HEK293 (cell line): ENCODE data around the gene B3GNT3.

Source experiments
- HOXA7 ChIP-seq: sonication (generic); formaldehyde crosslinking; IDR thresholded peaks from 2 replicates; pipeline ENCODE4 v1.8.1; 2022; ENCODE audit warnings: missing genetic modification reagents, borderline replicate concordance
- MEIS1 ChIP-seq: sonication (generic); formaldehyde crosslinking; IDR thresholded peaks from 2 replicates; pipeline ENCODE4 v1.8.1; 2022; ENCODE audit warnings: missing genetic modification reagents, mild to moderate bottlenecking, borderline replicate concordance
- SCRT1 ChIP-seq: fragments of 450-650 bp; formaldehyde crosslinking; IDR thresholded peaks from 2 replicates; pipeline ENCODE4 v1.5.1; 2016; ENCODE audit warnings: missing biosample characterization, missing genetic modification characterization, borderline replicate concordance
- SETDB1 ChIP-seq: IDR thresholded peaks from one replicate; pipeline ENCODE4 v1.6.1; 2017; ENCODE audit warnings: mild to moderate bottlenecking, low read length, moderate library complexity, mixed read lengths; ENCODE audit not compliant: insufficient read length
- TCF7L2 ChIP-seq: IDR thresholded peaks from 2 replicates; pipeline ENCODE4 v1.6.1; 2011; ENCODE audit warnings: low read depth, mild to moderate bottlenecking, inconsistent platforms, low read length, moderate library complexity, borderline replicate concordance
- ZBTB1 ChIP-seq: fragments of 450-650 bp; formaldehyde crosslinking; IDR thresholded peaks from 2 replicates; pipeline ENCODE4 v1.5.1; 2016; ENCODE audit warnings: missing biosample characterization, missing genetic modification characterization
- ZBTB17 ChIP-seq: fragments of 450-650 bp; formaldehyde crosslinking; IDR thresholded peaks from 2 replicates; pipeline ENCODE4 v1.5.1; 2016; ENCODE audit warnings: missing biosample characterization, missing genetic modification characterization
- ZNF112 ChIP-seq: fragments of 450-650 bp; formaldehyde crosslinking; IDR thresholded peaks from 2 replicates; pipeline ENCODE4 v1.5.0; 2017; ENCODE audit warnings: missing biosample characterization, missing genetic modification characterization
- ZNF169 ChIP-seq: fragments of 450-650 bp; formaldehyde crosslinking; IDR thresholded peaks from 2 replicates; pipeline ENCODE4 v1.5.1; 2016; ENCODE audit warnings: missing biosample characterization, missing genetic modification characterization
- ZNF175 ChIP-seq: fragments of 450-650 bp; formaldehyde crosslinking; IDR thresholded peaks from 2 replicates; pipeline ENCODE4 v1.5.1; 2016; ENCODE audit warnings: missing biosample characterization, missing genetic modification characterization
- ZNF266 ChIP-seq: fragments of 450-650 bp; formaldehyde crosslinking; IDR thresholded peaks from 2 replicates; pipeline ENCODE4 v1.5.1; 2016; ENCODE audit warnings: missing biosample characterization, missing genetic modification characterization, low read depth
- ZNF292 ChIP-seq: fragments of 450-650 bp; formaldehyde crosslinking; IDR thresholded peaks from 2 replicates; pipeline ENCODE4 v1.5.1; 2016; ENCODE audit warnings: low read depth, missing biosample characterization, missing genetic modification characterization, borderline replicate concordance
- ZNF302 ChIP-seq: fragments of 450-650 bp; formaldehyde crosslinking; IDR thresholded peaks from 2 replicates; pipeline ENCODE4 v1.5.1; 2016; ENCODE audit warnings: missing biosample characterization, missing genetic modification characterization, low read depth
- ZNF335 ChIP-seq: fragments of 450-650 bp; formaldehyde crosslinking; conservative IDR thresholded peaks from 2 replicates; pipeline ENCODE4 v1.5.1; 2016; ENCODE audit warnings: missing biosample characterization, missing genetic modification characterization
- ZNF341 ChIP-seq: fragments of 450-650 bp; formaldehyde crosslinking; IDR thresholded peaks from 2 replicates; pipeline ENCODE4; 2016; ENCODE audit warnings: low read depth, missing biosample characterization, missing genetic modification characterization
- ZNF521 ChIP-seq: fragments of 450-650 bp; formaldehyde crosslinking; IDR thresholded peaks from 2 replicates; pipeline ENCODE4 v1.5.1; 2017; ENCODE audit warnings: missing biosample characterization, mild to moderate bottlenecking, missing genetic modification characterization
- ZNF571 ChIP-seq: fragments of 450-650 bp; formaldehyde crosslinking; IDR thresholded peaks from 2 replicates; pipeline ENCODE4 v1.5.0; 2017; ENCODE audit warnings: missing biosample characterization, missing genetic modification characterization
- ZNF658 ChIP-seq: fragments of 450-650 bp; formaldehyde crosslinking; IDR thresholded peaks from 2 replicates; pipeline ENCODE4; 2016; ENCODE audit warnings: missing biosample characterization, missing genetic modification characterization
- ZSCAN23 ChIP-seq: fragments of 450-650 bp; formaldehyde crosslinking; IDR thresholded peaks from 2 replicates; pipeline ENCODE4 v1.5.1; 2016; ENCODE audit warnings: missing biosample characterization, missing genetic modification characterization
- TF ChIP-seq, protein P1 (sequence below): fragments of 450-650 bp; formaldehyde crosslinking; IDR thresholded peaks from 2 replicates; pipeline ENCODE4 v1.5.1; 2016; ENCODE audit warnings: missing biosample characterization, missing genetic modification characterization
- TF ChIP-seq, protein P2 (sequence below): fragments of 450-650 bp; formaldehyde crosslinking; IDR thresholded peaks from 2 replicates; pipeline ENCODE4 v1.5.1; 2016; ENCODE audit warnings: missing biosample characterization, missing genetic modification characterization
- TF ChIP-seq, protein P3 (sequence below): fragments of 450-650 bp; formaldehyde crosslinking; conservative IDR thresholded peaks from 2 replicates; pipeline ENCODE4 v1.5.1; 2016; ENCODE audit warnings: low read depth, missing biosample characterization, missing genetic modification characterization
- TF ChIP-seq, protein P4 (sequence below): fragments of 450-650 bp; formaldehyde crosslinking; IDR thresholded peaks from 2 replicates; pipeline ENCODE4 v1.5.1; 2016; ENCODE audit warnings: missing biosample characterization, missing genetic modification characterization
- TF ChIP-seq, protein P5 (sequence below): fragments of 450-650 bp; formaldehyde crosslinking; IDR thresholded peaks from 2 replicates; pipeline ENCODE4 v1.5.1; 2016; ENCODE audit warnings: missing biosample characterization, missing genetic modification characterization
- TF ChIP-seq, protein P6 (sequence below): fragments of 450-650 bp; formaldehyde crosslinking; IDR thresholded peaks from 2 replicates; pipeline ENCODE4 v1.5.1; 2016; ENCODE audit warnings: missing biosample characterization, missing genetic modification characterization

Gene B3GNT3

DNA sequence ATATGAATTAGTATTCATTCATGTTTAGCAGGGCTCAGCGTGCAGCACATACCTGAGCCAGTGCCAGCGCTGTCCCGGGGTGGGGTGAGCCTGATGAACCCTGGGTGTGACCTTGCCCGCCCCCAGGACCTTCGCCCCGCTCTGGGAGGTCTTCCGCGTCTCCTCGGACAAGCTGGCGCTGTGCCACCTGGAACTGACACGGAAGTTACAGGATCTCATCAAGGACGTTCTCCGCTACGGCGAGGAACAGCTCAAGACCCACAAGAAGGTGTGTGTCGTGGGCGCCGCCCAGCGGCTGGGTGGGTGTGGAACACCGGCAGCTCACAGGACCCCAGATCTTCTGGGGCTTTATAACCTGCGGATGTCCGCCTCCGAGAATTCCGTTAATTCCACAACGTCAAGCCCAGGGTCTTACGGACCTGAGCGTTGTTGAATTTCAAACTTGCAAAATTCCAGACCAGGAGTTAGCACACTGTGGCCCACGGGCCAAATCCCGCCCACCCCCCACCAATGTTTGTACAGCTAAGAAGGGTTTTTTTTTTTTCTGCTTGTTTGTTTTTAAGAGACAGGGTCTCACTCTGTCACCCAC is 28.3 kb upstream of the B3GNT3 start (continued):
- peak; percentile 97 for TF ChIP-seq ZNF335 (tag by site-specific recombination)
- no peak for TF ChIP-seq ZBTB1 (tag by site-specific recombination)
- TF ChIP-seq ZNF341 = peak; percentile 46; the same call in 1 of the 2 replicates
- no peak for TF ChIP-seq ZNF292 (tag by site-specific recombination)
- TF ChIP-seq, protein P1, sequence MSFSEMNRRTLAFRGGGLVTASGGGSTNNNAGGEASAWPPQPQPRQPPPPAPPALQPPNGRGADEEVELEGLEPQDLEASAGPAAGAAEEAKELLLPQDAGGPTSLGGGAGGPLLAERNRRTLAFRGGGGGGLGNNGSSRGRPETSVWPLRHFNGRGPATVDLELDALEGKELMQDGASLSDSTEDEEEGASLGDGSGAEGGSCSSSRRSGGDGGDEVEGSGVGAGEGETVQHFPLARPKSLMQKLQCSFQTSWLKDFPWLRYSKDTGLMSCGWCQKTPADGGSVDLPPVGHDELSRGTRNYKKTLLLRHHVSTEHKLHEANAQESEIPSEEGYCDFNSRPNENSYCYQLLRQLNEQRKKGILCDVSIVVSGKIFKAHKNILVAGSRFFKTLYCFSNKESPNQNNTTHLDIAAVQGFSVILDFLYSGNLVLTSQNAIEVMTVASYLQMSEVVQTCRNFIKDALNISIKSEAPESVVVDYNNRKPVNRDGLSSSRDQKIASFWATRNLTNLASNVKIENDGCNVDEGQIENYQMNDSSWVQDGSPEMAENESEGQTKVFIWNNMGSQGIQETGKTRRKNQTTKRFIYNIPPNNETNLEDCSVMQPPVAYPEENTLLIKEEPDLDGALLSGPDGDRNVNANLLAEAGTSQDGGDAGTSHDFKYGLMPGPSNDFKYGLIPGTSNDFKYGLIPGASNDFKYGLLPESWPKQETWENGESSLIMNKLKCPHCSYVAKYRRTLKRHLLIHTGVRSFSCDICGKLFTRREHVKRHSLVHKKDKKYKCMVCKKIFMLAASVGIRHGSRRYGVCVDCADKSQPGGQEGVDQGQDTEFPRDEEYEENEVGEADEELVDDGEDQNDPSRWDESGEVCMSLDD (tag by site-specific recombination) = no peak
- TF ChIP-seq, protein P2, sequence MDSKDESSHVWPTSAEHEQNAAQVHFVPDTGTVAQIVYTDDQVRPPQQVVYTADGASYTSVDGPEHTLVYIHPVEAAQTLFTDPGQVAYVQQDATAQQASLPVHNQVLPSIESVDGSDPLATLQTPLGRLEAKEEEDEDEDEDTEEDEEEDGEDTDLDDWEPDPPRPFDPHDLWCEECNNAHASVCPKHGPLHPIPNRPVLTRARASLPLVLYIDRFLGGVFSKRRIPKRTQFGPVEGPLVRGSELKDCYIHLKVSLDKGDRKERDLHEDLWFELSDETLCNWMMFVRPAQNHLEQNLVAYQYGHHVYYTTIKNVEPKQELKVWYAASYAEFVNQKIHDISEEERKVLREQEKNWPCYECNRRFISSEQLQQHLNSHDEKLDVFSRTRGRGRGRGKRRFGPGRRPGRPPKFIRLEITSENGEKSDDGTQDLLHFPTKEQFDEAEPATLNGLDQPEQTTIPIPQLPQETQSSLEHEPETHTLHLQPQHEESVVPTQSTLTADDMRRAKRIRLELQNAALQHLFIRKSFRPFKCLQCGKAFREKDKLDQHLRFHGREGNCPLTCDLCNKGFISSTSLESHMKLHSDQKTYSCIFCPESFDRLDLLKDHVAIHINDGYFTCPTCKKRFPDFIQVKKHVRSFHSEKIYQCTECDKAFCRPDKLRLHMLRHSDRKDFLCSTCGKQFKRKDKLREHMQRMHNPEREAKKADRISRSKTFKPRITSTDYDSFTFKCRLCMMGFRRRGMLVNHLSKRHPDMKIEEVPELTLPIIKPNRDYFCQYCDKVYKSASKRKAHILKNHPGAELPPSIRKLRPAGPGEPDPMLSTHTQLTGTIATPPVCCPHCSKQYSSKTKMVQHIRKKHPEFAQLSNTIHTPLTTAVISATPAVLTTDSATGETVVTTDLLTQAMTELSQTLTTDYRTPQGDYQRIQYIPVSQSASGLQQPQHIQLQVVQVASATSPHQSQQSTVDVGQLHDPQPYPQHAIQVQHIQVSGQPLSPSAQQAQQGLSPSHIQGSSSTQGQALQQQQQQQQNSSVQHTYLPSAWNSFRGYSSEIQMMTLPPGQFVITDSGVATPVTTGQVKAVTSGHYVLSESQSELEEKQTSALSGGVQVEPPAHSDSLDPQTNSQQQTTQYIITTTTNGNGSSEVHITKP (tag by site-specific recombination) = no peak
- TF ChIP-seq ZNF112 (tag by site-specific recombination) = no peak
- TF ChIP-seq ZNF571 (tag by site-specific recombination) = no peak
- TF ChIP-seq, protein P3, sequence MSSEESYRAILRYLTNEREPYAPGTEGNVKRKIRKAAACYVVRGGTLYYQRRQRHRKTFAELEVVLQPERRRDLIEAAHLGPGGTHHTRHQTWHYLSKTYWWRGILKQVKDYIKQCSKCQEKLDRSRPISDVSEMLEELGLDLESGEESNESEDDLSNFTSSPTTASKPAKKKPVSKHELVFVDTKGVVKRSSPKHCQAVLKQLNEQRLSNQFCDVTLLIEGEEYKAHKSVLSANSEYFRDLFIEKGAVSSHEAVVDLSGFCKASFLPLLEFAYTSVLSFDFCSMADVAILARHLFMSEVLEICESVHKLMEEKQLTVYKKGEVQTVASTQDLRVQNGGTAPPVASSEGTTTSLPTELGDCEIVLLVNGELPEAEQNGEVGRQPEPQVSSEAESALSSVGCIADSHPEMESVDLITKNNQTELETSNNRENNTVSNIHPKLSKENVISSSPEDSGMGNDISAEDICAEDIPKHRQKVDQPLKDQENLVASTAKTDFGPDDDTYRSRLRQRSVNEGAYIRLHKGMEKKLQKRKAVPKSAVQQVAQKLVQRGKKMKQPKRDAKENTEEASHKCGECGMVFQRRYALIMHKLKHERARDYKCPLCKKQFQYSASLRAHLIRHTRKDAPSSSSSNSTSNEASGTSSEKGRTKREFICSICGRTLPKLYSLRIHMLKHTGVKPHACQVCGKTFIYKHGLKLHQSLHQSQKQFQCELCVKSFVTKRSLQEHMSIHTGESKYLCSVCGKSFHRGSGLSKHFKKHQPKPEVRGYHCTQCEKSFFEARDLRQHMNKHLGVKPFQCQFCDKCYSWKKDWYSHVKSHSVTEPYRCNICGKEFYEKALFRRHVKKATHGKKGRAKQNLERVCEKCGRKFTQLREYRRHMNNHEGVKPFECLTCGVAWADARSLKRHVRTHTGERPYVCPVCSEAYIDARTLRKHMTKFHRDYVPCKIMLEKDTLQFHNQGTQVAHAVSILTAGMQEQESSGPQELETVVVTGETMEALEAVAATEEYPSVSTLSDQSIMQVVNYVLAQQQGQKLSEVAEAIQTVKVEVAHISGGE = no peak
- peak; percentile 57 for TF ChIP-seq ZBTB17 (tag by site-specific recombination)
- TF ChIP-seq MEIS1 (CRISPR knock-in tag) = no peak
- TF ChIP-seq ZNF302 (tag by site-specific recombination) = no peak
- no peak for TF ChIP-seq ZNF175 (tag by site-specific recombination)
- TF ChIP-seq, protein P4, sequence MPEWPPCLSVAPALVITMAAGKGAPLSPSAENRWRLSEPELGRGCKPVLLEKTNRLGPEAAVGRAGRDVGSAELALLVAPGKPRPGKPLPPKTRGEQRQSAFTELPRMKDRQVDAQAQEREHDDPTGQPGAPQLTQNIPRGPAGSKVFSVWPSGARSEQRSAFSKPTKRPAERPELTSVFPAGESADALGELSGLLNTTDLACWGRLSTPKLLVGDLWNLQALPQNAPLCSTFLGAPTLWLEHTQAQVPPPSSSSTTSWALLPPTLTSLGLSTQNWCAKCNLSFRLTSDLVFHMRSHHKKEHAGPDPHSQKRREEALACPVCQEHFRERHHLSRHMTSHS (tag by site-specific recombination) = no peak
- TF ChIP-seq, protein P5, sequence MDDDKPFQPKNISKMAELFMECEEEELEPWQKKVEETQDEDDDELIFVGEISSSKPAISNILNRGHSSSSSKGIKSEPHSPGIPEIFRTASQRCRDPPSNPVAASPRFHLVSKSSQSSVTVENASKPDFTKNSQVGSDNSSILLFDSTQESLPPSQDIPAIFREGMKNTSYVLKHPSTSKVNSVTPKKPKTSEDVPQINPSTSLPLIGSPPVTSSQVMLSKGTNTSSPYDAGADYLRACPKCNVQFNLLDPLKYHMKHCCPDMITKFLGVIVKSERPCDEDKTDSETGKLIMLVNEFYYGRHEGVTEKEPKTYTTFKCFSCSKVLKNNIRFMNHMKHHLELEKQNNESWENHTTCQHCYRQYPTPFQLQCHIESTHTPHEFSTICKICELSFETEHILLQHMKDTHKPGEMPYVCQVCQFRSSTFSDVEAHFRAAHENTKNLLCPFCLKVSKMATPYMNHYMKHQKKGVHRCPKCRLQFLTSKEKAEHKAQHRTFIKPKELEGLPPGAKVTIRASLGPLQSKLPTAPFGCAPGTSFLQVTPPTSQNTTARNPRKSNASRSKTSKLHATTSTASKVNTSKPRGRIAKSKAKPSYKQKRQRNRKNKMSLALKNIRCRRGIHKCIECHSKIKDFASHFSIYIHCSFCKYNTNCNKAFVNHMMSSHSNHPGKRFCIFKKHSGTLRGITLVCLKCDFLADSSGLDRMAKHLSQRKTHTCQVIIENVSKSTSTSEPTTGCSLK (tag by site-specific recombination) = no peak
- TF ChIP-seq SETDB1 = no peak
- TF ChIP-seq ZNF266 = no peak
- no peak for TF ChIP-seq ZNF521 (tag by site-specific recombination)
- no peak for TF ChIP-seq ZNF658 (tag by site-specific recombination)
- TF ChIP-seq, protein P6, sequence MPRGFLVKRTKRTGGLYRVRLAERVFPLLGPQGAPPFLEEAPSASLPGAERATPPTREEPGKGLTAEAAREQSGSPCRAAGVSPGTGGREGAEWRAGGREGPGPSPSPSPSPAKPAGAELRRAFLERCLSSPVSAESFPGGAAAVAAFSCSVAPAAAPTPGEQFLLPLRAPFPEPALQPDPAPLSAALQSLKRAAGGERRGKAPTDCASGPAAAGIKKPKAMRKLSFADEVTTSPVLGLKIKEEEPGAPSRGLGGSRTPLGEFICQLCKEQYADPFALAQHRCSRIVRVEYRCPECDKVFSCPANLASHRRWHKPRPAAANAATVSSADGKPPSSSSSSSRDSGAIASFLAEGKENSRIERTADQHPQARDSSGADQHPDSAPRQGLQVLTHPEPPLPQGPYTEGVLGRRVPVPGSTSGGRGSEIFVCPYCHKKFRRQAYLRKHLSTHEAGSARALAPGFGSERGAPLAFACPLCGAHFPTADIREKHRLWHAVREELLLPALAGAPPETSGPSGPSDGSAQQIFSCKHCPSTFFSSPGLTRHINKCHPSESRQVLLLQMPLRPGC (tag by site-specific recombination) = no peak
- TF ChIP-seq HOXA7 = no peak
- no peak for TF ChIP-seq ZNF169 (tag by site-specific recombination)
- no peak for TF ChIP-seq ZSCAN23 (tag by site-specific recombination)
- TF ChIP-seq SCRT1 (tag by site-specific recombination) = no peak
- TF ChIP-seq TCF7L2 = no peak
